Caco-2 (cell line): ENCODE results near the gene RYR1. TPM values are rescaled to one million over a fixed set of nuclear protein-coding genes. Genes with fewer than 3 reads are reported as not detected.

Source experiments
- BruUV-seq: library from RNA; stranded (reverse); fragments of 400-500 nt; replicated peaks from 2 replicates; lab custom pipeline; 2021; lab: Mats Ljungman, UMichigan
- CTCF ChIA-PET: fragments of 300-600 bp; sonication (Branson Sonifier 250); formaldehyde crosslinking; loops from one replicate; lab custom pipeline; 2022; ENCODE audit warnings: antibody characterized with exemption; lab: Charles Lee
- POLR2A ChIA-PET: fragments of 300-600 bp; sonication (Branson Sonifier 250); formaldehyde crosslinking; loops from one replicate; lab custom pipeline; 2022; ENCODE audit warnings: antibody characterized with exemption; lab: Charles Lee
- DNase-seq, 2 experiments: peaks; one replicate each; pipeline versions ENCODE4 v3.0.0 to v3.0.0-alpha.2; 2020 to 2022
- H3K27me3 ChIP-seq: replicated peaks from 2 replicates; pipeline ENCODE4 v1.6.0; 2011; ENCODE audit warnings: low read length; ENCODE audit not compliant: control insufficient read depth, insufficient read depth
- H3K36me3 ChIP-seq: 2 replicates; pipeline ENCODE4 v1.5.1; 2011; ENCODE audit warnings: low read length; ENCODE audit not compliant: control insufficient read depth, insufficient read depth
- H3K4me1 ChIP-seq: fragments of 250-450 bp; sonication (Bioruptor Pico); 2 replicates; pipeline ENCODE4 v1.5.1; 2020; ENCODE audit warnings: mild to moderate bottlenecking
- H3K4me3 ChIP-seq: 2 replicates; pipeline ENCODE4 v1.5.1; 2011; ENCODE audit warnings: low read depth, mild to moderate bottlenecking, control low read depth, low read length
- H3K9me3 ChIP-seq: fragments of 250-450 bp; sonication (Bioruptor Pico); 2 replicates; pipeline ENCODE4 v1.5.1; 2020; ENCODE audit warnings: mild to moderate bottlenecking, moderate library complexity
- H3K27ac Mint-ChIP-seq: one replicate; pipeline ENCODE4 v1.8.0; 2022; ENCODE audit warnings: mixed read lengths; ENCODE audit not compliant: unreplicated experiment
- H3K27me3 Mint-ChIP-seq: one replicate; pipeline ENCODE4 v1.8.0; 2022; ENCODE audit warnings: mixed read lengths; ENCODE audit not compliant: insufficient read depth, unreplicated experiment
- H3K36me3 Mint-ChIP-seq: one replicate; pipeline ENCODE4 v1.8.0; 2022; ENCODE audit warnings: mild to moderate bottlenecking, mixed read lengths; ENCODE audit not compliant: insufficient read depth, unreplicated experiment
- H3K4me1 Mint-ChIP-seq: one replicate; pipeline ENCODE4 v1.8.0; 2022; ENCODE audit warnings: low read depth, mixed read lengths; ENCODE audit not compliant: unreplicated experiment
- H3K4me3 Mint-ChIP-seq: one replicate; pipeline ENCODE4 v1.8.0; 2022; ENCODE audit warnings: mild to moderate bottlenecking, moderate library complexity, mixed read lengths; ENCODE audit not compliant: unreplicated experiment
- H3K9me3 Mint-ChIP-seq: one replicate; pipeline ENCODE4 v1.8.0; 2022; ENCODE audit warnings: mixed read lengths; ENCODE audit not compliant: unreplicated experiment
- CTCF ChIP-seq, 2 experiments: fragments of 200-600 bp in 1 of 2; IDR thresholded peaks; 1 replicate in 1 of 2; 2 replicates in 1 of 2; pipeline versions ENCODE4 v1.5.1 to v1.8.0; 2011 to 2022; ENCODE audit warnings: antibody characterized with exemption in 1 of 2, control low read depth in 1 of 2, inconsistent platforms in 1 of 2, low read depth in 1 of 2, low read length in 1 of 2, mild to moderate bottlenecking in 1 of 2, moderate library complexity in 1 of 2; ENCODE audit not compliant: insufficient read depth in 1 of 2, severe bottlenecking in 1 of 2, unreplicated experiment in 1 of 2
- intact Hi-C: fragments of 100-400 bp; cut with micrococcal nuclease; formaldehyde crosslinking; loops from one replicate; pipeline ENCODE4 v1.10.0; 2022; ENCODE audit not compliant: unreplicated experiment
- total RNA-seq: library from RNA; stranded (reverse); gene quantifications from 2 replicates; pipeline ENCODE4 v1.2.3, GENCODE V29; 2022

RYR1 gene
- total RNA-seq, 1 experiment from 2014 or later = 5.6 TPM

DNA sequence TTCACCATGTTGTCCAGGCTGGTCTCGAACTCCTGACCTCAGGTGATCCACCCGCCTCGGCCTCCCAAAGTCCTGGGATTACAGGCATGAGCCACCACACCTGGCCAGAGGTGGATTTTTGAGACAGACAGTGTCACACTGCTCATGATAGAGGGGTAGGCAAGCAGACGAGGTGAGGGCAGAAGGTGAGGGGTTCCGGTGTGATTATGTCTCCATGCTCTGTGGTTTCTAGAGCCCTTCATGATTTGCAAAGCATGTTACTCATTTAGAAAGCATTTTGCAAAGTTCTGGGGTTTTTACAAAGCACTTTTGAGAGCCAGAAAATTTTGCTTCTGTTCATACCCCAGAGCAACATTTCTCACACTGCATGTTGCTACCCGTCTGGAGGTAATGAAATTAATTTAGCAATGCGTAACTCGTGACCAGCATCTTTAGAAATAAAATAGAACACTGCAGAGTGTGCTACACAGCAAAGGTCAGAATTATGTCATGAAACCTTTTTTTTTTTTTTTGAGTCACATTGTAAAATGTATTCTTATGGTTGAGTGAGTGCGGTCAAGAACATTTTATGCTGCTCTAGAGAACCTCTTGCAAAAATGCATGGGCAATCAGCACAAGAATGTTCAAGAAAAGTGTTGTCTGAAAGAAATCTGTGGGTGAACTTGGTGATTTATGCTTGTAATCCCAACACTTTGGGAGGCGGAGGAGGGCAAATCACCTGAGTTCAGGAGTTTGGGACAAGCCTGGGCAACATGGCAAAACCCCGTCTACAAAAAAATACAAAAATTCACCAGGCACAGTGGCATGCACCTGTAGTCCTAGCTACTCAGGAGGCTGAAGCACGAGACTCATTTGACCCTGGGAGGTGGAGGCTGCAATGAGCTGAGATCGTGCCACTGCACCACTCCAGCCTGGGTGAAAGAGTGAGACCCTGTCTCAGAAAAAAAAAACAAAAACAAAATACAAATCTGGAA, 126.2 kb downstream of the RYR1 start:
- H3K27me3 Mint-ChIP-seq = peaks cover 11% of the 10 kb centered on the region

GRCh38 chr19:38561053-38561606, 127.6 kb downstream of the RYR1 start:
- no peak overlapping the region for H3K4me3 ChIP-seq
- Mint-ChIP-seq H3K9me3 (no peaks in the 10 kb centered on the region), H3K4me3 (no peak overlapping the region), H3K36me3 (no peaks in the 10 kb centered on the region), H3K27me3 (peaks cover 15% of the 10 kb centered on the region), H3K4me1 (peaks cover 6% of the 10 kb centered on the region), H3K27ac (no peak overlapping the region)
- H3K36me3 ChIP-seq = no peaks in the 10 kb centered on the region
- DNase-seq = no peak
- POLR2A ChIA-PET = no interaction called here
- peaks cover 14% of the 10 kb centered on the region for H3K4me1 ChIP-seq
- H3K27me3 ChIP-seq = no peaks in the 10 kb centered on the region
- no TSS peak for BruUV-seq
- intact Hi-C loops = no loop called here
- no peaks in the 10 kb centered on the region for H3K9me3 ChIP-seq
- no peak for TF ChIP-seq CTCF (IDR thresholded peaks at IDR 0.05; ENCODE audit: insufficient read depth in 1 of 2, low read depth in 1 of 2, low read length in 1 of 2, severe bottlenecking in 1 of 2, unreplicated experiment in 1 of 2)
- CTCF ChIA-PET = interaction anchor here (0.6 to 0.7 kb wide), 3 partner anchors 20 to 187 kb away, joined by 3 to 7 read pairs (median 3); no protein-coding TSS in a partner anchor

More for the DNA sequence above, 126.2 kb downstream of the RYR1 start:
- BruUV-seq = no TSS peak
- no peak for DNase-seq
- no peak overlapping the region for H3K4me3 ChIP-seq
- H3K4me1 ChIP-seq = peaks cover 8% of the 10 kb centered on the region
- Mint-ChIP-seq H3K36me3 (no peaks in the 10 kb centered on the region), H3K4me3 (no peak overlapping the region), H3K27ac (no peak overlapping the region), H3K9me3 (no peaks in the 10 kb centered on the region), H3K4me1 (no peaks in the 10 kb centered on the region)
- H3K27me3 ChIP-seq = no peaks in the 10 kb centered on the region
- ChIA-PET CTCF (no interaction called here), POLR2A (no interaction called here)
- intact Hi-C loops = no loop called here
- H3K36me3 ChIP-seq = no peaks in the 10 kb centered on the region
- no peaks in the 10 kb centered on the region for H3K9me3 ChIP-seq
- no peak for TF ChIP-seq CTCF (IDR thresholded peaks at IDR 0.05; ENCODE audit: insufficient read depth in 1 of 2, low read depth in 1 of 2, low read length in 1 of 2, severe bottlenecking in 1 of 2, unreplicated experiment in 1 of 2)

DNA sequence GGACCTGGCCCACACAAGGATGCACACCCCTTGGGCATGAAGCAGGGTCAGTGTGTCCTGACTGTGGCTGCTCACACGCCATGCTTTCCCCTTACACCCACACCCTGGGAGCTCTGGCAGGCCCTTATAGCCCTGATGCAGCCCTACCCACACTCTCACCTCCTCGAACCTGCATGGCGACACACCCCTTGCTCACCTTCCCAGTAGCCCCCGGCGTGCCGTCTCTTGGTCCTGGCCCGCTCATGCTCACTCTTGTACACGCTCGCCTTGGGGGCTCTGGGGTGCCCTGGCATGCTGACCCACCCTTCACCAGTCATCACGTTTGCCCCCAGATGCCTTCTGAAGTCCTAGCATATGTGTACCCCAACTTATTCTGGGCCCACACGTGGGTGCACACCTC, 128.2 kb downstream of the RYR1 start:
- Histone ChIP-seq H3K4me1 (peaks cover 14% of the 10 kb centered on the region), H3K27me3 (no peaks in the 10 kb centered on the region; the same call in 1 of the 2 replicates), H3K4me3 (no peak overlapping the region), H3K36me3 (no peaks in the 10 kb centered on the region), H3K9me3 (no peaks in the 10 kb centered on the region)
- POLR2A ChIA-PET = no interaction called here
- Mint-ChIP-seq H3K36me3 (no peaks in the 10 kb centered on the region), H3K27me3 (peaks cover 15% of the 10 kb centered on the region), H3K4me3 (no peak overlapping the region), H3K27ac (no peak overlapping the region), H3K4me1 (peaks cover 6% of the 10 kb centered on the region), H3K9me3 (no peaks in the 10 kb centered on the region)
- BruUV-seq = no TSS peak
- DNase-seq = no peak
- intact Hi-C loops = no loop called here
- CTCF ChIA-PET = no interaction called here
- no peak for TF ChIP-seq CTCF (IDR thresholded peaks at IDR 0.05; ENCODE audit: insufficient read depth in 1 of 2, low read depth in 1 of 2, low read length in 1 of 2, severe bottlenecking in 1 of 2, unreplicated experiment in 1 of 2)
